Adrenal gland (tissue), 5 donors: ENCODE results near the gene TCEAL1.

Experiments used
- POLR2A ChIP-seq, 2 donors: fragments of 450-650 bp; IDR thresholded peaks; one replicate each; pipeline ENCODE4 v1.6.1; 2017; ENCODE audit warnings: antibody characterized with exemption in 2 of 2, mild to moderate bottlenecking in 2 of 2, moderate library complexity in 1 of 2
- TF ChIP-seq, protein P1 (sequence below), 6 experiments: fragments of 450-650 bp in 4 of 6; fragments of 200-600 bp in 2 of 6; sonication (generic) in 1 of 6; IDR thresholded peaks; 1 replicate in 5 of 6; 2 replicates in 1 of 6; pipeline versions ENCODE4 v1.5.1 to v1.8.0; 2016 to 2021; ENCODE audit warnings: antibody characterized with exemption in 6 of 6, mild to moderate bottlenecking in 2 of 6, moderate library complexity in 1 of 6
- donor health status: DM: no; HTN: no; CAD: no.

DNA sequence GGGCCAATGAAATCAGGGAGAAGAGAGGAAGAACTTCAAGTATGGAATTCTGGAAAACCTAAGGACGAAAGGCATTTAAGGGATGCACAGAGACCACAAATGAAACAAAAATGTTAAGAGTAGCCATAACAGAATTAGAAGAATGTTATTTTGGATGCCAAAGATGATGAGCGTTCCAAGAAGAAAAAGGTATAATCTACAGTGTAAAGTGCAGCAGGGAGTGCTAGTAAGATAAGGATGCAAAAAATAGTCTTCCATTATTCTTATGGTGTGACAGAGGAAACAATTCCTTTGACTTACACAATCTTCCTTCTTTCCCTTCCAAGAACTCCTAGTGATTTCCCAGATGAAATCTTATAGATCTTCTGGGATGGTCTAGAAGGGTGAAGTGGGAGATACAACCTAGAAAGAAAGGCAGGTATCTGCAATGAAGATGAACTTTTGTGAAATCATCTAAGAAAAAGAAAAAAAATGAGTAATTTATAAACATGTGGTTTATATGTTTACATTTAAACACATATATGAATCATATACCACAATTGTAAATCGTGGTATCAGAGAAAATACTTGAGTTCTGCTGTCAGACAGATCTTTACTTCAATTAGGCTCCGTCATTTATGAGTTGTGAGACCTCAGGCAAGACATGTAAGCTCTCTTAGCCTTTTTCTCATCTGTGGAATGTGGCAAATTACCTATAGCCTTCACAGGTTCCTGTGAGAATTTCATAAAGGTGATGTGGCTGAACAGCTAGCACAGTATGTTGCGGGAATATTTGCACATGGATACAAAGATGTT, 49.6 kb downstream of the TCEAL1 start:
- TF ChIP-seq, protein P1, sequence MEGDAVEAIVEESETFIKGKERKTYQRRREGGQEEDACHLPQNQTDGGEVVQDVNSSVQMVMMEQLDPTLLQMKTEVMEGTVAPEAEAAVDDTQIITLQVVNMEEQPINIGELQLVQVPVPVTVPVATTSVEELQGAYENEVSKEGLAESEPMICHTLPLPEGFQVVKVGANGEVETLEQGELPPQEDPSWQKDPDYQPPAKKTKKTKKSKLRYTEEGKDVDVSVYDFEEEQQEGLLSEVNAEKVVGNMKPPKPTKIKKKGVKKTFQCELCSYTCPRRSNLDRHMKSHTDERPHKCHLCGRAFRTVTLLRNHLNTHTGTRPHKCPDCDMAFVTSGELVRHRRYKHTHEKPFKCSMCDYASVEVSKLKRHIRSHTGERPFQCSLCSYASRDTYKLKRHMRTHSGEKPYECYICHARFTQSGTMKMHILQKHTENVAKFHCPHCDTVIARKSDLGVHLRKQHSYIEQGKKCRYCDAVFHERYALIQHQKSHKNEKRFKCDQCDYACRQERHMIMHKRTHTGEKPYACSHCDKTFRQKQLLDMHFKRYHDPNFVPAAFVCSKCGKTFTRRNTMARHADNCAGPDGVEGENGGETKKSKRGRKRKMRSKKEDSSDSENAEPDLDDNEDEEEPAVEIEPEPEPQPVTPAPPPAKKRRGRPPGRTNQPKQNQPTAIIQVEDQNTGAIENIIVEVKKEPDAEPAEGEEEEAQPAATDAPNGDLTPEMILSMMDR (IDR thresholded peaks at IDR 0.05), result no peak
- no peak for TF ChIP-seq POLR2A (IDR thresholded peaks at IDR 0.05)
